Transverse colon (tissue), 3 donors: ENCODE measurements around the gene SEMA4D.

Source experiments
- CTCF ChIP-seq, 5 experiments: fragments of 200-600 bp in 3 of 5; fragments of 450-650 bp in 2 of 5; sonication (generic) in 3 of 5; IDR thresholded peaks; 1 replicate in 2 of 5; 2 replicates in 3 of 5; pipeline ENCODE4 v1.5.1; 2016 to 2017; ENCODE audit warnings: antibody characterized with exemption in 5 of 5, inconsistent platforms in 3 of 5, mild to moderate bottlenecking in 2 of 5, moderate library complexity in 1 of 5
- POLR2A ChIP-seq: fragments of 450-650 bp; IDR thresholded peaks from one replicate; pipeline ENCODE4 v1.6.1; 2016; ENCODE audit warnings: antibody characterized with exemption, mild to moderate bottlenecking, moderate library complexity

DNA sequence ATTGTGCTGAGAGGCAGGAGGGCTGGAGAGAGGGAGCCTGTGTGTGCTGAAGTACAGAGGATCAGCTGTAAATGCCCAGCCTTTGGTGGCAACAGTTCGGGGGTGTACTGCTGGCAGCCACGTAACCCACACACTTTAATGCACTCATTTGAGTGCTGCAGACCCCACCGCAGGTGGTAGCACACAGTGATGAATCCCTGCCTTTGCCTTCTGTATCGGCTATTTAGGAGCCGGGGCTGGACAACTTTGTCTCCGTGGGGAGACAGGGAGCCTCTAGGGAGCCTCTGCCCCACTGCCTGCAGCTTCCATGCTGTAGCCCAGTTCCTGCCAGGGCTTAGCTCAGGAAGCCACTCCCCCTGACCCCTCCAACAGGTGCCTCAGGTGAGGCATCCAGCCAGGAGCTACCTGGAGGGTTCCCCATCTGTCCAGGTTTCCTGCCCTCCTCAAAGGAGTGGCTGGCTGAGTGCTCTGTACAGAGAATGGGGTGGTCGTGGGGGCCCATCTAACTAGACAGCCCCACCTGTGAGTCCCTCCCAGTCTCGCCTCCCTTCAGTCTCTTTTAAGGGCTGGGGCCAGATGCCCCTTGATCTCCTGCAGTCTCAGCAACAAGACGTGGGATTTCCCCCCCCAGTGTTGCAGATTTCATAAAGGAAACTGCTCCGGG lies 135.1 kb downstream of the SEMA4D start:
- TF ChIP-seq CTCF (IDR thresholded peaks at IDR 0.05), result no peak
- TF ChIP-seq POLR2A, result no peak
